ENCODE data around the gene CANT1.

- TF ChIP-seq EZH2 (IDR thresholded peaks at IDR 0.05; ENCODE audit: low read depth) (no peak), CTCF (conservative IDR thresholded peaks at IDR 0.05) (no peak)
Measured at GRCh38 chr17:79055197-79055596, 45.6 kb upstream of the CANT1 start.

All from PC-9 (cell line).